Measurements from ENCODE around the gene RIT1.

The RIT1 gene

DNA sequence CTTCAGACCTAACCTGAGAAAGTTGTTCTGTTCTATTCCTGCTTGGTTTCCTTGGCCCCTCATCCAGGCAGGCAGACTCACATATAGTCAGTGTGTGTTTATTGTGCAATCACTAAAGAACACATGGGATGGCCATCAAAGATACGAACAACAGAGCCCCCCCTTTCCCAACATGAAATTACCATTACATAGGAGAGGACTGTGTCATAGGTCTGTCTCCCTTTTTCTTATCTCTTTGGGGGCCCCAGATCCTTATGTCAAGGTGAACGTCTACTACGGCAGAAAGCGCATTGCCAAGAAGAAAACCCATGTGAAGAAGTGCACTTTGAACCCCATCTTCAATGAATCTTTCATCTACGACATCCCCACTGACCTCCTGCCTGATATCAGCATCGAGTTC, 30.2 kb downstream of the RIT1 start:
- TF ChIP-seq EZH2phosphoT487 (IDR thresholded peaks at IDR 0.05; ENCODE audit: borderline replicate concordance): no peak
- no peak for TF ChIP-seq CTCF (conservative IDR thresholded peaks at IDR 0.05; ENCODE audit: low read length)
- Histone ChIP-seq H3K27me3 (ENCODE audit: insufficient read depth, low read length, poor library complexity, severe bottlenecking) (no peaks in the 10 kb centered on the region), H3K9me2 (replicated peaks; ENCODE audit: low read depth, low read length) (no peaks in the 10 kb centered on the region), H3K9me3 (ENCODE audit: insufficient read depth, low read depth, low read length) (no peaks in the 10 kb centered on the region), H4K20me1 (ENCODE audit: insufficient read depth, low read length, poor library complexity, severe bottlenecking) (no peaks in the 10 kb centered on the region), H2AFZ (ENCODE audit: low read length) (no peak overlapping the region), H3K4me3 (ENCODE audit: low read length, poor library complexity, severe bottlenecking) (no peak overlapping the region), H3K4me1 (ENCODE audit: insufficient read depth, low read length, poor library complexity, severe bottlenecking) (no peaks in the 10 kb centered on the region), H3K9ac (ENCODE audit: low read depth, low read length, poor library complexity, severe bottlenecking) (no peak overlapping the region), H3K79me2 (ENCODE audit: insufficient read depth, low read length) (no peaks in the 10 kb centered on the region), H3K36me3 (ENCODE audit: insufficient read depth, low read length) (no peaks in the 10 kb centered on the region), H3F3A (ENCODE audit: low read depth) (no peaks in the 10 kb centered on the region), H3K4me2 (ENCODE audit: low read depth, low read length, poor library complexity, severe bottlenecking) (no peak overlapping the region)

DNA sequence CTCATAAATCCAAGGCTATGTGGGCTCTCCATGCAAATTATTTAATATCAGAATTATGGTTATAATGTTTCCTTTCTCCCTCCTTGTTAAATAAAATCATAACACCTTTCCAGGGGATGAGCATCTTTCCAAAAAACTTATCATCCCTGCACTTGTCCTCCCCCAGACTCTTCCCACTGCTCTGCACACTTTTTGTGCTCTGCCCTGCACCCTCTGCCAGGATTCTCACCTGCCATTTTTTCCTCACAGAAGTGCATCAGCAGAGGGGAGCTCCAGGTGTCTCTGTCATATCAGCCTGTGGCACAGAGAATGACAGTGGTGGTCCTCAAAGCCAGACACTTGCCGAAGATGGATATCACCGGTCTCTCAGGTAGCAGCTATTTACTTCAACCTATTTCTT, 30.9 kb downstream of the RIT1 start:
- Histone ChIP-seq H3F3A (ENCODE audit: low read depth) (no peaks in the 10 kb centered on the region), H2AFZ (ENCODE audit: low read length) (no peak overlapping the region)
- TF ChIP-seq EZH2phosphoT487 (IDR thresholded peaks at IDR 0.05; ENCODE audit: borderline replicate concordance) (no peak), CTCF (conservative IDR thresholded peaks at IDR 0.05; ENCODE audit: low read length) (no peak)

GRCh38 chr1:155877945-155878344, 33.2 kb downstream of the RIT1 start:
- Histone ChIP-seq H3K27me3 (ENCODE audit: insufficient read depth, low read length, poor library complexity, severe bottlenecking) (no peaks in the 10 kb centered on the region), H3K9ac (ENCODE audit: low read depth, low read length, poor library complexity, severe bottlenecking) (no peak overlapping the region), H3F3A (ENCODE audit: low read depth) (no peaks in the 10 kb centered on the region), H3K79me2 (ENCODE audit: insufficient read depth, low read length) (no peaks in the 10 kb centered on the region), H2AFZ (ENCODE audit: low read length) (no peak overlapping the region), H3K9me3 (ENCODE audit: insufficient read depth, low read depth, low read length) (no peaks in the 10 kb centered on the region), H3K4me2 (ENCODE audit: low read depth, low read length, poor library complexity, severe bottlenecking) (no peak overlapping the region), H3K36me3 (ENCODE audit: insufficient read depth, low read length) (no peaks in the 10 kb centered on the region), H3K4me3 (ENCODE audit: low read length, poor library complexity, severe bottlenecking) (no peak overlapping the region), H4K20me1 (ENCODE audit: insufficient read depth, low read length, poor library complexity, severe bottlenecking) (no peaks in the 10 kb centered on the region), H3K9me2 (replicated peaks; ENCODE audit: low read depth, low read length) (no peaks in the 10 kb centered on the region), H3K4me1 (ENCODE audit: insufficient read depth, low read length, poor library complexity, severe bottlenecking) (no peaks in the 10 kb centered on the region)
- TF ChIP-seq CTCF (conservative IDR thresholded peaks at IDR 0.05; ENCODE audit: low read length): no peak
- TF ChIP-seq EZH2phosphoT487 (IDR thresholded peaks at IDR 0.05; ENCODE audit: borderline replicate concordance): no peak

More for the DNA sequence above, 30.9 kb downstream of the RIT1 start:
- Histone ChIP-seq H3K36me3 (ENCODE audit: insufficient read depth, low read length) (no peaks in the 10 kb centered on the region), H3K79me2 (ENCODE audit: insufficient read depth, low read length) (no peaks in the 10 kb centered on the region), H3K4me1 (ENCODE audit: insufficient read depth, low read length, poor library complexity, severe bottlenecking) (no peaks in the 10 kb centered on the region), H3K27me3 (ENCODE audit: insufficient read depth, low read length, poor library complexity, severe bottlenecking) (no peaks in the 10 kb centered on the region), H3K9me2 (replicated peaks; ENCODE audit: low read depth, low read length) (no peaks in the 10 kb centered on the region), H3K9ac (ENCODE audit: low read depth, low read length, poor library complexity, severe bottlenecking) (no peak overlapping the region), H3K9me3 (ENCODE audit: insufficient read depth, low read depth, low read length) (no peaks in the 10 kb centered on the region), H3K4me3 (ENCODE audit: low read length, poor library complexity, severe bottlenecking) (no peak overlapping the region), H3K4me2 (ENCODE audit: low read depth, low read length, poor library complexity, severe bottlenecking) (no peak overlapping the region), H4K20me1 (ENCODE audit: insufficient read depth, low read length, poor library complexity, severe bottlenecking) (no peaks in the 10 kb centered on the region)
